GM19468 (cell line): ENCODE results near the gene CST9L.
A peak's percentile ranks its signal among the peaks of the same experiment; 100 is the strongest.

Source experiments
- ATAC-seq: cut with Tn5 transposase; IDR thresholded peaks from one replicate; pipeline ENCODE4 v1.9.1; 2021; ENCODE audit warnings: mild to moderate bottlenecking, moderate library complexity, moderate number of reproducible peaks; ENCODE audit not compliant: unreplicated experiment; ENCODE audit errors: extremely low read depth

Gene CST9L

DNA sequence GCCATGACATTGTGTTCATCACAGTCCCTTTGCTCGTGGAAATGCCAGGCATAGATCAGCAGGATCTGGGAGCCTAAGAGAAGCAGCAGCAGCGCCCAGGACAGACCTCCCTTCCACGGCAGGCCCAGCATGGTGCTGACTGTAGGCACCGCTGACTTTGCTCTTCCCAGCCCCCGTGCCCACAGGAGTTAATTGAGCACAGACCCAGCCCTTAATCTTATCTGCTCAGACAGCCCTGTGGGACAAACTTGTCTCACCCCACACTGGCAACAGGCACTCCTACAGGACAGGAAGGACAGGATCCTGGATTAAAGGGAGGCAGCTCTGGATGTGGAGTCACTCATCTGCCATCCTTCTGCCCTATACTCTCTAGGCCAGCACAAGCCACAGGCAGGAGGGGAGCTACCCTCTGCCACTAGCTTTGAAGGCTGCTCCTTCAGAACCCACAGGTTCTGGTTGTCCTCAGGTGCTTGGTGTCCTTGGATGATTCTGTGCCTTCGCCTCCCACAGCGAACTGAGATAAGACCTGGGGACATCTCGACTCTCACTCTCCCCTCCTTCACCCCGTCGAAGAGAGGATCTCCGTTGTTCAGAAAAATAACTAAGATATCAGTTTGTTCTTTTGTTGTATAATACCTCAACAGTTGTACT, at the start of gene CST9L:
TSS of gene CST9L (minus strand) at position 165 of the 651 bp plus-strand sequence. CDS start at position 131, 34 bp downstream.
- ATAC-seq, result no peak

DNA sequence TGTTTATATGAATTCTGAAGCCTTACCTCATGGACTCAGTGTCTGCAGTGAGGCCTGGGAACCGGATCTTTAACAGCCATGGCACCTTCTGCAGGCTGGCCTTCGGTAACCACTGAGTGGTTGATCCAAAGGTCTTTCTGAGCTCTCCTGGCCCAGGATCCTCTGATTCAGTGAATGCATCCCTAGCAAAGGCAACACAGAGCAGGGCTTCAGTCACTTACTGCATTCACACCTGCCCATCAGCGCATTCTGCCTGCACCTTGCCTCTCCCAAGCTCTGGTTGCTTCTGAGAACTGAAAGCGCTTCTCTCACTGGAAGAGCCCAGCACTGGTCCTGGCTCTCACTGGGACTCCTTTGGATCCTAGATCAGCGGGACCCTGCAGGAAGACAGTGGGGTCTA, 45.9 kb upstream of the CST9L start:
- ATAC-seq, result no peak

DNA sequence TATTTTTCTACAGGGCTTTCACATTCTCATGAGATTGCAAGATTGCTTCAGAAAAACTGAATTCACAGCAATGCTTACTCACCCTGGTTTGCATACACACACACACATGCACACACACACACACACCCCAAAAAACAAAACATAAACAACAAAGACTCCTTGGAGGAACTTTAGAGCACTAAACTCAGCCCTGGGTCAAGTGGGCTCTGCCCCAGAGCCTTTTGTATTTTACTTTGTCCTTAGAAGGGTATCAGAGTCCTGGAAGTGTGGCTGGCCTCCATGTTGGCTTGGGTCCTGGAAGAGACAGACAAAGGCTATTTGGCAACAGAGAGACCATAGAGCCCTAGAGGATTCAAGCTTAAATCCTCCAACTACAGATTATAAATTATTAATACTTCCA, 45.4 kb upstream of the CST9L start:
- ATAC-seq, result no peak

- no peak for ATAC-seq
Measured at GRCh38 chr20:23612396-23612795, 44.1 kb upstream of the CST9L start.

DNA sequence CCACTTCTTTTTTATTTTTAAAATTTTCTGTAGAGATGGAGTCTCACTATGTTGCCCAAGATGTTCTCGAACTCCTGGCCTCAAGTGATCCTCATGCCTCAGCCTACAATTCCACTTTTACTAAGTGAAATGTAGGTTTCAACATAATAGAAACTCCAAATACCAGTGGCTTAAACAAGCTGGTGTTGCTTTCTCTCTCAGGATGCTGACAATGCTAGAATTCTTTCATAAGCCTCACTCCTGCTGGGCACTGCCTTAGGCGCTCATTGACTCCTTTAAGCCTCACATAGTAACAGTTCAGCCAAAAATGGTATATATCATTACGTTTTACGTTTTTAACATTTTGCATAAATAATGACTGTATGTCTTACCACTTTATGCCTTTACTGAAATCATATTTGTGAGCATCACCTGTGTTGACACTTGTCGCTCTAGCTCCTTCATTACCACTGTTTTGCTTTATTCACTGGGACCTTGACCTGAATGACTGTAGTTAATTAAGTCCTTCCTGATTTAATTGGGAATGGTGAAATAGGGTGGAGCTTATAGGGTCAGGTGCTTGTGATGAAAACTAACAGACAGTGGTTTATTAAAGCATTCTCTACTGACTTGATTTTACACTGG, 41.3 kb upstream of the CST9L start:
- ATAC-seq, result no peak

GRCh38 chr20:23608251-23608846, 40.1 kb upstream of the CST9L start:
- ATAC-seq, result no peak

DNA sequence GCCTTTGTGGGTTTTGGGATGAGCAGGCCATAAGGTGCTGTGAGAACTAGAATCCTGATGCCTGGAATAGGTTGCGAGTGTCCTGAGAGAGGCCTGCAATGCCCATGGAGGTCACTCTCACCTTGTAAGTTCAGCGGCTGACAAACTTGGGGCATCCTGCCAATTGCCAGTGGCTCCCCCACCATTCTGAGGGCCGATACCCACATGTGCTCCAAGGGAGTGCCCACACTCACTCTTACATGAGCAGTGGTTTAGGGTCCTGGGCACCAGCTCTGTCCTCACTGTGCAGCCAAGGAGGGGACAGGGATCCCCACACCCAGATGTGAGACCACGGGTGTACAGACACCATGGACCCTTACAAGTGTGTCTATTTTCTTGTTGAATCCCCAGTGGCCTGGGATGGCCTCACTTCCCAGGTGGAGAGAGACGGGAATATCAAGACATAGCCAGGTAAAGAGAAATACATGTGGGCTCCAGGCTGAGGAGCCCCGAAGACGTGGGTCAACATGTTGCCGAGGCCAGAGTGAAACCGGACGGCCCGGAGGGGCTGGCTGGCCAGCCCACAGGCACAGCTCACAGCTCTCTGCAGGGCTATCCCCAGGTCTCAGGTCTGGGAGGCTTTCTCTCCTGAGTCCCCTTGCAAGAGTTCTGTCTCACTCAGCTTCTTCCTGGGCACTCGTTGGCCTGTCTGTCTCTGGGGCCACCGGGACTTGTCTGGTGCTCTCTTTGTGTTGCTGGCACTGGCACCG, 39.4 kb upstream of the CST9L start:
- ATAC-seq, result no peak

- ATAC-seq, result peak; percentile 65
Measured at GRCh38 chr20:23606652-23607049, 38.4 kb upstream of the CST9L start.

- no peak for ATAC-seq
Measured at GRCh38 chr20:23605867-23606651, 37.8 kb upstream of the CST9L start, which contains the start of gene CST9. TSS of gene CST9 (minus strand) at chr20:23605917. CDS start at chr20:23605864, 53 bp downstream.

- no peak for ATAC-seq
Measured at GRCh38 chr20:23604306-23604705, 36.0 kb upstream of the CST9L start.

DNA sequence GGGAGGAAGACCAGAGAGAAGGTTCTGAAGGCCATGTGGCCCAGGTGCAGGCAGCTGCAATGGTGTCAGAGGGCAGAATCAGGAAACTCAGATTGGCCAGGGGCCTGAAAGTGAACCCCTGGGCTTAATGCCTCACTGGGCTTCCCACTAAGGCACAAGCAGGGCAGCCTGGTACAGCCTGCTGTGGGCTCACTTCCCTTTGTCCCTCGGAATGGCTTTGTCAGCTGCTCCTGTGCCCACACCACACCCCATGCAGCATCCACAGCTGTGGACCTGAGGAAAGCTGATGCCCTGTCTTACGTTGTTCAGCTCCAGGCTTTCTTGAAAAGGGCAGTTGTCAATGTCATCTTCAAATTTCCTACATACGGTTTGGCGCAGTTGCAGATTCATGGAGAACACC, 35.0 kb upstream of the CST9L start:
- no peak for ATAC-seq

DNA sequence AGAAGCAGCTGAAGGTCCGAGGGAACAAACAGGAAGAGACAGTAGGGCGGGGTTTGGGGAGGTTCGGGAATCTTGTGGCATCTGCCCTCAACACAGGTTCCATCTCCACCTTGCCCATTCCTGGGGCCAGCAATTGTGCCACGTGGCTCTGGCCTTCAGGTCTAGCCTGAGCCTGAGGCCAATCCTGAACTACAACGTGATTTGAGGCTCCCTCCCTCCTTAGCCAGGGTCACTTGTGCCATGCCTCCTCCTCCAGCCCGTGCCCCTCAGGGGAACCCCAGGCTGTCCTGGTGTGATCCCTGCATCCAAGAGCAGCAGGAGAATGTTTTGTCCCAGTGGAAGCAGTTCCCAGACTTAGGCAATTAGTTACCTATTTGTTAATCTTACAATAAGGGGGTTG, 34.4 kb upstream of the CST9L start:
- no peak for ATAC-seq

GRCh38 chr20:23602241-23602640, 34.0 kb upstream of the CST9L start:
- ATAC-seq, result no peak

- ATAC-seq, result no peak
Measured at GRCh38 chr20:23601715-23602114, 33.4 kb upstream of the CST9L start.

DNA sequence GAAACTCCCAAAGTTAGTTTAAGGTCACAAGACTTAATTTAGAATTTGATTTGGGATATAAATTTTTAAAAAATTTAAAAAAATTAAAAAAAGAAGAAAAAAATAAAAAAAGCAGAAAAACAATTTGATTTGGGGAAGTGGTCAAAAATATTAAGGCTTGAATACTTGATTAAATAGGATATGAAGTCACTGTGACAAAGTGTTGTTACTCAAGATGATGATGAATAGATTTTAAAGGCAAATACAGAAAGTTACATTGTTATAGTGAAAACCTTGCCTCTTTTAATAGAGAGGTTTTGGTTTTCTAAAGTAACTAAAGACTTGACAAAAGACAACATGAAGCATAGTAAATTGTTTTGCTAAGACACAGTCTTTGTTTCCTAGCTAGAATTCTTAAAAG, 30.2 kb upstream of the CST9L start:
- ATAC-seq, result no peak

GRCh38 chr20:23596579-23597250, 28.4 kb upstream of the CST9L start:
- no peak for ATAC-seq

DNA sequence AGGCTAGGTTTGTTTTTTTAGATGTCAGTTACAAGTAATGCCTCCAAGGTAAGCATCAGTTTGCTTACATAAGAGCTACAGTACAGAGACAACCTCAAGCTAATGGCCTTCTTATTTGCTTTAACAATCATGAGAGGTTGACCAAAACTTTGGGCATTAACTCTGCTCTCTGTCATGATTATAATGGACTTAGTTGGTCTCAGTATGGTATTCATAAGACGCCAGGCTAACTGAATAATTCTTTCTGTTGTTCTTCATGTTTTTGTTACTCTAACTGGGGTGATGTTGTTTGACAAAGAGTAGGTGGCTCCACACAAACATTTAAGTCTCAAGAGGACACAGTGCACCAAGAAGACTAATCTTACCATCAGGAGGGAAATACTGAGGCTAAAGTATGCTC, 27.7 kb upstream of the CST9L start:
- ATAC-seq, result no peak

- ATAC-seq, result no peak
Measured at GRCh38 chr20:23588434-23589403, 20.4 kb upstream of the CST9L start.

GRCh38 chr20:23587631-23588030, 19.3 kb upstream of the CST9L start:
- ATAC-seq, result no peak
